ENCODE results near the gene TBL1XR1.

The TBL1XR1 gene

DNA sequence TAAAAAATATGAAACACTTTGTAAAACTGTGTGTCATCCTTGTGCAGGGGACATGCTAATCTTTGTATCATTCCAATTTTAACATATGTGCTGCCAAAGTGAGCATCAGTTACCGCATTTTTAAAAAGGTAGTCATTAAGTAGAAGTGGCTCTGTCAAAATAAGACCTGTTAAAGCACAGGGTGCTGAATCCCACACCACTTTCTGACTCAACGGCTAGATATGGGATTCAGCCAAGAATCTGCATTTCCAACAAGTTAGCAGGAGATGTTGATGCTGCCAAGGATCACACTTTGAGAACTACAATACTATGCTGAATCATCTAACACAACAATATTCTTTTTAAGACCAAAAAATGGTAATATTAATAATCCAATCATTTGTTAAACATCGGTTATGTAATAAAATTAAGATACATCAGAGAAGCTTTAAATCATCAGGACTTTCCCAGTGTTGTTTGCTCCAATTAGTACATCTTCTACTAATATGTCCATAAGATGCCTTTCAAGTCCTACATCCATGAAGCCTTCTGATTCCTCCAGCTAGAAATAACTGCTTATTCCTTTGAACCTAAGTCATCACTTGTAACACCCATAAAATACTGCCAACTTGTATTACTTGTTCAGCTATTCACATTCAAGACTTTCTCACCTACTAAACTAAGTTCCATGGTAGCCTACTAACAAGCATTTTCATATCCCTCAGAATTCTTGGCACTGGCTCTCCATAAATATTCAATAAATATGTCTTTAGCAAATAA is 71.1 kb downstream of the TBL1XR1 start:
- TF ChIP-seq, protein P1, sequence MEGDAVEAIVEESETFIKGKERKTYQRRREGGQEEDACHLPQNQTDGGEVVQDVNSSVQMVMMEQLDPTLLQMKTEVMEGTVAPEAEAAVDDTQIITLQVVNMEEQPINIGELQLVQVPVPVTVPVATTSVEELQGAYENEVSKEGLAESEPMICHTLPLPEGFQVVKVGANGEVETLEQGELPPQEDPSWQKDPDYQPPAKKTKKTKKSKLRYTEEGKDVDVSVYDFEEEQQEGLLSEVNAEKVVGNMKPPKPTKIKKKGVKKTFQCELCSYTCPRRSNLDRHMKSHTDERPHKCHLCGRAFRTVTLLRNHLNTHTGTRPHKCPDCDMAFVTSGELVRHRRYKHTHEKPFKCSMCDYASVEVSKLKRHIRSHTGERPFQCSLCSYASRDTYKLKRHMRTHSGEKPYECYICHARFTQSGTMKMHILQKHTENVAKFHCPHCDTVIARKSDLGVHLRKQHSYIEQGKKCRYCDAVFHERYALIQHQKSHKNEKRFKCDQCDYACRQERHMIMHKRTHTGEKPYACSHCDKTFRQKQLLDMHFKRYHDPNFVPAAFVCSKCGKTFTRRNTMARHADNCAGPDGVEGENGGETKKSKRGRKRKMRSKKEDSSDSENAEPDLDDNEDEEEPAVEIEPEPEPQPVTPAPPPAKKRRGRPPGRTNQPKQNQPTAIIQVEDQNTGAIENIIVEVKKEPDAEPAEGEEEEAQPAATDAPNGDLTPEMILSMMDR (IDR thresholded peaks at IDR 0.05; ENCODE audit: insufficient read depth, low read length, poor library complexity, severe bottlenecking): no peak
- DNase-seq (ENCODE audit: extremely low read depth, insufficient read length): no peak
- Histone ChIP-seq H3K36me3 (ENCODE audit: control insufficient read depth, insufficient read depth, low read length) (no peaks in the 10 kb centered on the region; the same call in none of the 2 replicates), H3K4me3 (replicated peaks; ENCODE audit: low read depth, low read length) (no peak overlapping the region), H3K27me3 (replicated peaks; ENCODE audit: control insufficient read depth, insufficient read depth, low read length) (no peaks in the 10 kb centered on the region)

DNA sequence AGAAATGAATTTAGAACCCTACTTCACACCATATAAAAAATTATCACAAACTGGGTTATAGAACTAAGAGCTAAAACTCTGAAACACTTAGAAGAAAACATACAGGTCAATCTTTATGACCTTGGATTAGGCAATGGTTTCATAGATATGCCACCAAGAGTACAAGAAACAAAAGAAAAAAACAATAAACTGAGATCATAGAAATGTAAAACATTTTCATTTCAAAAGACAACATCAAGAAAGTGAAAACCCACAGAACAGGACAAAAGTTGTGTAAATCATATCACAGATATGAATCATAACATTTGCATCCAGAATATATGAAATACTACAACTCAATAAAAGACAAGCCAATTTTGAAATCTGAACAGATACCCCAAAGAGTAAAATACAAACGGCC is 72.4 kb downstream of the TBL1XR1 start:
- Histone ChIP-seq H3K4me3 (replicated peaks; ENCODE audit: low read depth, low read length) (no peak overlapping the region), H3K36me3 (ENCODE audit: control insufficient read depth, insufficient read depth, low read length) (no peaks in the 10 kb centered on the region; the same call in none of the 2 replicates), H3K27me3 (replicated peaks; ENCODE audit: control insufficient read depth, insufficient read depth, low read length) (no peaks in the 10 kb centered on the region)
- TF ChIP-seq, protein P1 (IDR thresholded peaks at IDR 0.05; ENCODE audit: insufficient read depth, low read length, poor library complexity, severe bottlenecking): no peak
- DNase-seq (ENCODE audit: extremely low read depth, insufficient read length): no peak

DNA sequence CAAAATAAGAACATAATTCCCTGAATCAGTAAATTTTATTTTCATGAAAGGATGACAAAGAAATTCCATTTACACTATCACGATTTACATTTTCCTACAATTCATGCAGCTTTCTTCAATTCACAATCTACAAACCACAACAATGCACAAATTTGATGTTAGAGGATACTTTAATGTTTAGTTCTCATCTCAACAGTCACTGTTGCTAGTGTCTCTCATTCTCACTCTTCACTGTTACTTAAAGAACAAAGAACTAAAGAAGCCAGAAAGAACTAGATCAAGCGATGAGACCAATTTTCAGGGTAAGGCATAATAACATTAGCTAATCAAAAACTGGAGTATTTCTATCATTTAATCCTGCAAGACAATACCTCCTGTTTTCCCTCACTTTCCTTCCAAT is 73.5 kb downstream of the TBL1XR1 start:
- DNase-seq (ENCODE audit: extremely low read depth, insufficient read length): no peak
- TF ChIP-seq, protein P1 (IDR thresholded peaks at IDR 0.05; ENCODE audit: insufficient read depth, low read length, poor library complexity, severe bottlenecking): no peak
- Histone ChIP-seq H3K27me3 (replicated peaks; ENCODE audit: control insufficient read depth, insufficient read depth, low read length) (no peaks in the 10 kb centered on the region), H3K4me3 (replicated peaks; ENCODE audit: low read depth, low read length) (no peak overlapping the region), H3K36me3 (ENCODE audit: control insufficient read depth, insufficient read depth, low read length) (no peaks in the 10 kb centered on the region; the same call in none of the 2 replicates)

DNA sequence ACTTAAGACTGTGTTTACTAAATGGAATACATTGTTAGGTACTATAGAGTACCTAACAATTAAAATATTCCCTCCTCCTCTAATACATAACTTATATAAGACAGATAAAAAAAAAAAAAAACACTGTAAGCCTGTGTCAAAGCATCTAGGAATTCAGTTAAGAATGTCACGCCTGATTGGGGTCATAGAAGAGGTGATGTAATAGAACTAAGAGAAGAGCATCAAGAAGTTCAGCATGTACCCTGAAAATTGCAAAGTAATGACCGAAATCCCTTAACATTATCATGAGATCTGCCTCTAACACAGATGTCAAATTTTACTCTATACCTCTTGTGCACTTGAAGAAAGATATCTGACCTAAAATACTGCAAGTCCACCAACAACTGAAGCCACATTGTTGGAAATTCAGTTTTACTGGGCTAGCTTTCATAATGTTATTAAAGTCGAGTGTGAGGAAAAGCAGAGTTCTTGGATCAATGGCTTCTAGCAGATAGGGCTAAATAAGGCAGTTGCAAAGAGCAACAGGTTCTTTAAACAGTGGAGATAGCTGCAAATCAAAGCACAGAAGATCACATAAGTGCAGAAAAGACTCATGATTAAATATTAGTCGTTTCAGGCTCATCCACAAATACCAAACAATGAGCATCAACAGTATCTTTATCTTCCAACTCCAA is 75.0 kb downstream of the TBL1XR1 start:
- Histone ChIP-seq H3K27me3 (replicated peaks; ENCODE audit: control insufficient read depth, insufficient read depth, low read length) (no peaks in the 10 kb centered on the region), H3K36me3 (ENCODE audit: control insufficient read depth, insufficient read depth, low read length) (no peaks in the 10 kb centered on the region)
- TF ChIP-seq, protein P1 (IDR thresholded peaks at IDR 0.05; ENCODE audit: insufficient read depth, low read length, poor library complexity, severe bottlenecking): no peak

DNA sequence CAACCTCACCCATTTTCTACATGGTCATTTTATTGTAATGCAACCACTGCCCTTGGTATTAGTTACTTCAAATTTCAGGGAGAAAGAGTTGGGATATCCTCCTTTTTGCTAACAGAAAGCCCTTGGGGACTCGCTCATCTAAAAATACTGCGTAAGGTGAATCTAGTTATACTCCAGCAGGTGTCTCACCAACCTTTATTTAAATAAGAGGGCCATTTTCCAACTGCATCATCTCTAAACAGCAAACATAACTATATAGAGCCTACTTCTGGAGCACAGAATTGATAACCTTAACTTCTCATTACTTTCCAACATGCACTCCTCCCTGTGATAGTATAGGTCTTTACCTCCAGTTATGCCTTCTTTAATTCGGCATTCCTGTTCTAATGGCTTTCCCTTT is 77.5 kb downstream of the TBL1XR1 start:
- no peaks in the 10 kb centered on the region for H3K27me3 ChIP-seq (replicated peaks; ENCODE audit: control insufficient read depth, insufficient read depth, low read length)
- H3K4me3 ChIP-seq (replicated peaks; ENCODE audit: low read depth, low read length): no peak overlapping the region
- TF ChIP-seq, protein P1 (IDR thresholded peaks at IDR 0.05; ENCODE audit: insufficient read depth, low read length, poor library complexity, severe bottlenecking): no peak
- DNase-seq (ENCODE audit: extremely low read depth, insufficient read length): no peak
- H3K36me3 ChIP-seq (ENCODE audit: control insufficient read depth, insufficient read depth, low read length): no peaks in the 10 kb centered on the region

More for the DNA sequence above, 75.0 kb downstream of the TBL1XR1 start:
- no peak overlapping the region for H3K4me3 ChIP-seq (replicated peaks; ENCODE audit: low read depth, low read length)
- no peak for DNase-seq (ENCODE audit: extremely low read depth, insufficient read length)

Data from GM06990 (cell line).